HepG2 (cell line): ENCODE measurements around the gene ZNF212.

Experiments
- CTCF ChIP-seq: sonication (generic); formaldehyde crosslinking; IDR thresholded peaks from 2 replicates; pipeline ENCODE4 v1.5.0; 2020; ENCODE audit warnings: mild to moderate bottlenecking, missing genetic modification reagents, moderate library complexity
- E2F1 ChIP-seq: sonication (generic); formaldehyde crosslinking; IDR thresholded peaks from 2 replicates; pipeline ENCODE4 v1.5.0; 2020; ENCODE audit warnings: missing genetic modification reagents
- EP300 ChIP-seq, 3 experiments: sonication (generic) in 1 of 3; formaldehyde crosslinking in 1 of 3; IDR thresholded peaks; 2 replicates each; pipeline versions ENCODE4 v1.5.1 to v1.6.1; 2011 to 2020; ENCODE audit warnings: low read depth in 2 of 3, low read length in 2 of 3, borderline replicate concordance in 1 of 3, improper control_type of control experiment in 1 of 3, mild to moderate bottlenecking in 1 of 3, missing genetic modification reagents in 1 of 3, moderate library complexity in 1 of 3
- KDM5B ChIP-seq: sonication (generic); formaldehyde crosslinking; IDR thresholded peaks from 2 replicates; pipeline ENCODE4 v1.4.0; 2020; ENCODE audit warnings: missing genetic modification reagents, mild to moderate bottlenecking, borderline replicate concordance
- KLF12 ChIP-seq: sonication (generic); formaldehyde crosslinking; IDR thresholded peaks from 2 replicates; pipeline ENCODE4 v1.4.0; 2020; ENCODE audit warnings: missing genetic modification reagents, borderline replicate concordance
- MAFK ChIP-seq, 2 experiments: IDR thresholded peaks in 1 of 2; conservative IDR thresholded peaks in 1 of 2; 2 replicates each; pipeline ENCODE4 v1.6.1; 2011; ENCODE audit warnings: improper control_type of control experiment in 2 of 2, low read length in 2 of 2
- MAZ ChIP-seq, 2 experiments: sonication (generic) in 1 of 2; formaldehyde crosslinking in 1 of 2; IDR thresholded peaks; 2 replicates each; pipeline versions ENCODE4 v1.5.0 to v1.6.1; 2012 to 2020; ENCODE audit warnings: low read depth in 2 of 2, mild to moderate bottlenecking in 2 of 2, borderline replicate concordance in 1 of 2, improper control_type of control experiment in 1 of 2, low read length in 1 of 2, missing genetic modification reagents in 1 of 2, moderate library complexity in 1 of 2
- NR1H2 ChIP-seq: sonication (generic); formaldehyde crosslinking; IDR thresholded peaks from 2 replicates; pipeline ENCODE4 v1.8.1; 2022; ENCODE audit warnings: low read depth, missing genetic modification reagents, borderline replicate concordance
- POLR2AphosphoS5 ChIP-seq: IDR thresholded peaks from 2 replicates; pipeline ENCODE4 v1.6.1; 2012; ENCODE audit warnings: low read depth, low read length
- ZBTB8A ChIP-seq: sonication (generic); formaldehyde crosslinking; IDR thresholded peaks from 2 replicates; pipeline ENCODE4 v1.4.0; 2020; ENCODE audit warnings: mild to moderate bottlenecking, low read depth, missing genetic modification reagents, borderline replicate concordance
- ZNF24 ChIP-seq: fragments of 450-650 bp; IDR thresholded peaks from 2 replicates; pipeline ENCODE4 v1.6.1; 2017; ENCODE audit warnings: antibody characterized with exemption, mild to moderate bottlenecking
- TF ChIP-seq, protein P1 (sequence below): sonication (generic); formaldehyde crosslinking; IDR thresholded peaks from 2 replicates; pipeline ENCODE4 v1.8.0; 2022; ENCODE audit warnings: mild to moderate bottlenecking, missing genetic modification reagents
- TF ChIP-seq, protein P2 (sequence below): sonication (generic); formaldehyde crosslinking; IDR thresholded peaks from 2 replicates; pipeline ENCODE4 v1.4.0; 2020; ENCODE audit warnings: low read depth, missing genetic modification reagents

- no peak for TF ChIP-seq MAZ (IDR thresholded peaks at IDR 0.05; ENCODE audit: borderline replicate concordance, low read depth, low read length)
- no peak for TF ChIP-seq MAZ (CRISPR knock-in tag; IDR thresholded peaks at IDR 0.05; ENCODE audit: low read depth)
- no peak for TF ChIP-seq NR1H2
- TF ChIP-seq KLF12 (CRISPR knock-in tag) = no peak
- TF ChIP-seq, protein P1, sequence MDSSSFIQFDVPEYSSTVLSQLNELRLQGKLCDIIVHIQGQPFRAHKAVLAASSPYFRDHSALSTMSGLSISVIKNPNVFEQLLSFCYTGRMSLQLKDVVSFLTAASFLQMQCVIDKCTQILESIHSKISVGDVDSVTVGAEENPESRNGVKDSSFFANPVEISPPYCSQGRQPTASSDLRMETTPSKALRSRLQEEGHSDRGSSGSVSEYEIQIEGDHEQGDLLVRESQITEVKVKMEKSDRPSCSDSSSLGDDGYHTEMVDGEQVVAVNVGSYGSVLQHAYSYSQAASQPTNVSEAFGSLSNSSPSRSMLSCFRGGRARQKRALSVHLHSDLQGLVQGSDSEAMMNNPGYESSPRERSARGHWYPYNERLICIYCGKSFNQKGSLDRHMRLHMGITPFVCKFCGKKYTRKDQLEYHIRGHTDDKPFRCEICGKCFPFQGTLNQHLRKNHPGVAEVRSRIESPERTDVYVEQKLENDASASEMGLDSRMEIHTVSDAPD (CRISPR knock-in tag) = no peak
- TF ChIP-seq, protein P2, sequence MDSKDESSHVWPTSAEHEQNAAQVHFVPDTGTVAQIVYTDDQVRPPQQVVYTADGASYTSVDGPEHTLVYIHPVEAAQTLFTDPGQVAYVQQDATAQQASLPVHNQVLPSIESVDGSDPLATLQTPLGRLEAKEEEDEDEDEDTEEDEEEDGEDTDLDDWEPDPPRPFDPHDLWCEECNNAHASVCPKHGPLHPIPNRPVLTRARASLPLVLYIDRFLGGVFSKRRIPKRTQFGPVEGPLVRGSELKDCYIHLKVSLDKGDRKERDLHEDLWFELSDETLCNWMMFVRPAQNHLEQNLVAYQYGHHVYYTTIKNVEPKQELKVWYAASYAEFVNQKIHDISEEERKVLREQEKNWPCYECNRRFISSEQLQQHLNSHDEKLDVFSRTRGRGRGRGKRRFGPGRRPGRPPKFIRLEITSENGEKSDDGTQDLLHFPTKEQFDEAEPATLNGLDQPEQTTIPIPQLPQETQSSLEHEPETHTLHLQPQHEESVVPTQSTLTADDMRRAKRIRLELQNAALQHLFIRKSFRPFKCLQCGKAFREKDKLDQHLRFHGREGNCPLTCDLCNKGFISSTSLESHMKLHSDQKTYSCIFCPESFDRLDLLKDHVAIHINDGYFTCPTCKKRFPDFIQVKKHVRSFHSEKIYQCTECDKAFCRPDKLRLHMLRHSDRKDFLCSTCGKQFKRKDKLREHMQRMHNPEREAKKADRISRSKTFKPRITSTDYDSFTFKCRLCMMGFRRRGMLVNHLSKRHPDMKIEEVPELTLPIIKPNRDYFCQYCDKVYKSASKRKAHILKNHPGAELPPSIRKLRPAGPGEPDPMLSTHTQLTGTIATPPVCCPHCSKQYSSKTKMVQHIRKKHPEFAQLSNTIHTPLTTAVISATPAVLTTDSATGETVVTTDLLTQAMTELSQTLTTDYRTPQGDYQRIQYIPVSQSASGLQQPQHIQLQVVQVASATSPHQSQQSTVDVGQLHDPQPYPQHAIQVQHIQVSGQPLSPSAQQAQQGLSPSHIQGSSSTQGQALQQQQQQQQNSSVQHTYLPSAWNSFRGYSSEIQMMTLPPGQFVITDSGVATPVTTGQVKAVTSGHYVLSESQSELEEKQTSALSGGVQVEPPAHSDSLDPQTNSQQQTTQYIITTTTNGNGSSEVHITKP (CRISPR knock-in tag) = no peak
- TF ChIP-seq CTCF = no peak
- no peak for TF ChIP-seq EP300 (IDR thresholded peaks at IDR 0.05; ENCODE audit: low read depth in 2 of 2, low read length in 2 of 2)
- no peak for TF ChIP-seq EP300 (CRISPR knock-in tag; IDR thresholded peaks at IDR 0.05; ENCODE audit: borderline replicate concordance)
- no peak for TF ChIP-seq E2F1 (CRISPR knock-in tag)
- no peak for TF ChIP-seq MAFK (conservative IDR thresholded peaks at IDR 0.05 in 1 of 2, IDR thresholded peaks at IDR 0.05 in 1 of 2; ENCODE audit: low read length in 2 of 2)
- no peak for TF ChIP-seq ZNF24
- TF ChIP-seq ZBTB8A (CRISPR knock-in tag) = no peak
- no peak for TF ChIP-seq KDM5B (CRISPR knock-in tag)
- no peak for TF ChIP-seq POLR2AphosphoS5
Observed at GRCh38 chr7:149266451-149266850, 27.0 kb downstream of the ZNF212 start.
